ENCODE results near the gene CCS. TPM values are rescaled to one million over a fixed set of nuclear protein-coding genes. Genes with fewer than 3 reads are reported as not detected.

Gene CCS
- total and polyA plus RNA-seq, 2 donors (not counting 1 experiment from before 2014, with no cell fraction given) = 22.5 to 42.4 TPM

GRCh38 chr11:66609721-66610617 is 17.0 kb downstream of the CCS start:
- Histone ChIP-seq H2AFZ (ENCODE audit: low read length) (no peak overlapping the region), H3K9me3 (ENCODE audit: control insufficient read depth, insufficient read depth, low read depth, low read length) (no peaks in the 10 kb centered on the region), H3K27me3 (ENCODE audit: control insufficient read depth, insufficient read depth, low read length) (no peaks in the 10 kb centered on the region), H3K79me2 (ENCODE audit: control insufficient read depth, insufficient read depth, low read length) (no peaks in the 10 kb centered on the region), H4K20me1 (ENCODE audit: control insufficient read depth, extremely low read depth, insufficient read depth, low read length) (no peaks in the 10 kb centered on the region), H3K36me3 (ENCODE audit: control insufficient read depth, insufficient read depth, low read length) (no peaks in the 10 kb centered on the region), H3K4me2 (ENCODE audit: extremely low read depth, insufficient read depth, low read length) (no peak overlapping the region), H3K9ac (ENCODE audit: insufficient read depth, low read length) (no peak overlapping the region), H3K4me3 (replicated peaks in 1 of 4; ENCODE audit: control extremely low read depth in 1 of 4, insufficient read depth in 1 of 4, low read depth in 3 of 4, low read length in 4 of 4) (no peak overlapping the region), H3K4me1 (ENCODE audit: control insufficient read depth, extremely low read depth, insufficient read depth, low read length) (peaks cover 4% of the 10 kb centered on the region), H3K27ac (ENCODE audit: insufficient read depth, low read length) (no peak overlapping the region)
- no peak for DNase-seq (ENCODE audit: low read depth in 2 of 2)
- TF ChIP-seq EZH2 (IDR thresholded peaks at IDR 0.05; ENCODE audit: low read length, missing control alignments) (no peak), CTCF (conservative IDR thresholded peaks at IDR 0.05 in 1 of 2, IDR thresholded peaks at IDR 0.05 in 1 of 2; ENCODE audit: low read depth in 1 of 2, low read length in 2 of 2) (no peak)

DNA sequence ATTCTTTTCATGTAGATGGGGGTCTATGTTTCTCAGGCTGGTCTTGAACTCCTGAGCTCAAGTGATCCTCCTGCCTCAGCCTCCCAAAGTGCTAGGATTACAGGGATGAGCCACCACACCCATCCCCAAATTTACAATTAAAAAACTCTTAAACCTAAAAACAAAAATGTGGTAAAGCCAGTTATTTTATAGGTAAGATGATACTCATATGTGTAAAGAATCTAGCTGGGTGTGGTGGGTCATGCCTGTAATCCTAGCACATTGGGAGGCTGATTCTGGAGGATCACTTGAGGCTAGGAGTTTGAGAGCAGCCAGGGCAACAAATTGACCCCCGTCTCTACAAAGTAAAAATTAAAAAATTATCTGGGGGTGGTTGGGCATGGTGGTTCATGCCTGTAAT is 19.5 kb downstream of the CCS start:
- H3K9ac ChIP-seq (ENCODE audit: insufficient read depth, low read length) = no peak overlapping the region
- no peak overlapping the region for H3K27ac ChIP-seq (ENCODE audit: insufficient read depth, low read length)
- no peaks in the 10 kb centered on the region for H3K9me3 ChIP-seq (ENCODE audit: control insufficient read depth, insufficient read depth, low read depth, low read length)
- no peaks in the 10 kb centered on the region for H4K20me1 ChIP-seq (ENCODE audit: control insufficient read depth, extremely low read depth, insufficient read depth, low read length)
- DNase-seq (ENCODE audit: low read depth in 2 of 2) = no peak
- H3K4me2 ChIP-seq (ENCODE audit: extremely low read depth, insufficient read depth, low read length) = no peak overlapping the region
- H3K36me3 ChIP-seq (ENCODE audit: control insufficient read depth, insufficient read depth, low read length) = no peaks in the 10 kb centered on the region
- H3K4me3 ChIP-seq (replicated peaks in 1 of 4; ENCODE audit: control extremely low read depth in 1 of 4, insufficient read depth in 1 of 4, low read depth in 3 of 4, low read length in 4 of 4) = no peak overlapping the region
- H3K4me1 ChIP-seq (ENCODE audit: control insufficient read depth, extremely low read depth, insufficient read depth, low read length) = no peaks in the 10 kb centered on the region
- no peak overlapping the region for H2AFZ ChIP-seq (ENCODE audit: low read length)
- H3K79me2 ChIP-seq (ENCODE audit: control insufficient read depth, insufficient read depth, low read length) = peaks cover 10% of the 10 kb centered on the region
- no peaks in the 10 kb centered on the region for H3K27me3 ChIP-seq (ENCODE audit: control insufficient read depth, insufficient read depth, low read length)
- TF ChIP-seq EZH2 (IDR thresholded peaks at IDR 0.05; ENCODE audit: low read length, missing control alignments) = no peak
- TF ChIP-seq CTCF (conservative IDR thresholded peaks at IDR 0.05 in 1 of 2, IDR thresholded peaks at IDR 0.05 in 1 of 2; ENCODE audit: low read depth in 1 of 2, low read length in 2 of 2) = no peak

- no peaks in the 10 kb centered on the region for H3K27me3 ChIP-seq (ENCODE audit: control insufficient read depth, insufficient read depth, low read length)
- no peak for DNase-seq (ENCODE audit: low read depth in 2 of 2)
- peaks cover 26% of the 10 kb centered on the region for H3K79me2 ChIP-seq (ENCODE audit: control insufficient read depth, insufficient read depth, low read length)
- H3K9ac ChIP-seq (ENCODE audit: insufficient read depth, low read length) = no peak overlapping the region
- no peak overlapping the region for H3K4me2 ChIP-seq (ENCODE audit: extremely low read depth, insufficient read depth, low read length)
- no peak for TF ChIP-seq CTCF (conservative IDR thresholded peaks at IDR 0.05 in 1 of 2, IDR thresholded peaks at IDR 0.05 in 1 of 2; ENCODE audit: low read depth in 1 of 2, low read length in 2 of 2)
- TF ChIP-seq EZH2 (IDR thresholded peaks at IDR 0.05; ENCODE audit: low read length, missing control alignments) = no peak
- no peak overlapping the region for H2AFZ ChIP-seq (ENCODE audit: low read length)
- H3K27ac ChIP-seq (ENCODE audit: insufficient read depth, low read length) = no peak overlapping the region
- no peaks in the 10 kb centered on the region for H3K36me3 ChIP-seq (ENCODE audit: control insufficient read depth, insufficient read depth, low read length)
- H4K20me1 ChIP-seq (ENCODE audit: control insufficient read depth, extremely low read depth, insufficient read depth, low read length) = peaks cover 2% of the 10 kb centered on the region
- H3K9me3 ChIP-seq (ENCODE audit: control insufficient read depth, insufficient read depth, low read depth, low read length) = no peaks in the 10 kb centered on the region
- no peak overlapping the region for H3K4me3 ChIP-seq (replicated peaks in 1 of 4; ENCODE audit: control extremely low read depth in 1 of 4, insufficient read depth in 1 of 4, low read depth in 3 of 4, low read length in 4 of 4)
- H3K4me1 ChIP-seq (ENCODE audit: control insufficient read depth, extremely low read depth, insufficient read depth, low read length) = no peaks in the 10 kb centered on the region
Observed at GRCh38 chr11:66614073-66614472, 21.1 kb downstream of the CCS start.
